HepG2 (cell line): ENCODE data around the gene DDX60. TPM values are rescaled to one million over a fixed set of nuclear protein-coding genes. Genes with fewer than 3 reads are reported as not detected.

Experiments
- ATF7 ChIP-seq, 2 experiments: fragments of 450-650 bp in 1 of 2; sonication (generic) in 1 of 2; formaldehyde crosslinking in 1 of 2; IDR thresholded peaks; 2 replicates each; pipeline versions ENCODE4 v1.4.0 to v1.6.1; 2016 to 2020; ENCODE audit warnings: antibody characterized with exemption in 1 of 2, mild to moderate bottlenecking in 1 of 2, missing genetic modification reagents in 1 of 2
- CENPT ChIP-seq: sonication (generic); formaldehyde crosslinking; IDR thresholded peaks from 2 replicates; pipeline ENCODE4 v1.8.0; 2022; ENCODE audit warnings: low read depth, mild to moderate bottlenecking, moderate library complexity, missing genetic modification reagents
- CERS6 ChIP-seq: sonication (generic); formaldehyde crosslinking; IDR thresholded peaks from 2 replicates; pipeline ENCODE4 v1.5.0; 2020; ENCODE audit warnings: missing genetic modification reagents
- ERF ChIP-seq: IDR thresholded peaks from 2 replicates; pipeline ENCODE4 v1.6.1; 2018; ENCODE audit warnings: missing biosample characterization, missing genetic modification reagents
- FOXO1 ChIP-seq: sonication (generic); formaldehyde crosslinking; IDR thresholded peaks from 2 replicates; pipeline ENCODE4 v1.4.0; 2020; ENCODE audit warnings: missing genetic modification reagents
- MXD1 ChIP-seq: sonication (generic); formaldehyde crosslinking; IDR thresholded peaks from 2 replicates; pipeline ENCODE4 v1.4.0; 2020; ENCODE audit warnings: mild to moderate bottlenecking, missing genetic modification reagents
- NFE2L2 ChIP-seq: fragments of 150-350 bp; IDR thresholded peaks from 2 replicates; pipeline ENCODE4 v1.6.1; 2014; ENCODE audit warnings: low read length
- NKX3-1 ChIP-seq: sonication (generic); formaldehyde crosslinking; IDR thresholded peaks from 2 replicates; pipeline ENCODE4 v1.5.0; 2020; ENCODE audit warnings: missing genetic modification reagents
- PAXIP1 ChIP-seq: sonication (generic); formaldehyde crosslinking; conservative IDR thresholded peaks from 2 replicates; pipeline ENCODE4 v1.4.0; 2020; ENCODE audit warnings: mild to moderate bottlenecking, missing genetic modification reagents, moderate library complexity
- SNRNP70 ChIP-seq: fragments of 200-400 bp; formaldehyde crosslinking; IDR thresholded peaks from 2 replicates; pipeline ENCODE4 v1.6.1; 2017; ENCODE audit warnings: mild to moderate bottlenecking, low read depth, low read length, moderate library complexity
- STAT6 ChIP-seq: sonication (generic); formaldehyde crosslinking; IDR thresholded peaks from 2 replicates; pipeline ENCODE4 v1.4.0; 2020; ENCODE audit warnings: missing genetic modification reagents, mild to moderate bottlenecking, borderline replicate concordance
- TARDBP ChIP-seq: sonication (generic); formaldehyde crosslinking; IDR thresholded peaks from 2 replicates; pipeline ENCODE4 v1.8.0; 2022; ENCODE audit warnings: mild to moderate bottlenecking, missing genetic modification reagents
- ZNF749 ChIP-seq: sonication (generic); formaldehyde crosslinking; IDR thresholded peaks from 2 replicates; pipeline ENCODE4 v1.8.0; 2022; ENCODE audit warnings: mild to moderate bottlenecking, missing genetic modification reagents, moderate library complexity, borderline replicate concordance
- polyA plus RNA-seq, 8 experiments: library from polyadenylated mRNA; depleted of rRNA in 3 of 8; stranded (reverse) in 7 of 8; unstranded in 1 of 8; fragments of >200 nt; fragmentation: Illumina TruSeq in 4 of 8; extraction: Trizol in 4 of 8; gene quantifications; 2 replicates each; pipeline versions ENCODE4 v1.2.1 to v1.2.3, GENCODE V29; 2011 to 2016; ENCODE audit warnings: low read depth in 4 of 8, missing spikeins in 1 of 8, mixed read lengths in 1 of 8; ENCODE audit not compliant: insufficient read depth in 1 of 8
- total RNA-seq, 5 experiments: library from RNA; depleted of rRNA; stranded (reverse); fragments of >200 nt; fragmentation: Illumina TruSeq; extraction: Trizol; gene quantifications; 2 replicates each; pipeline ENCODE4 v1.2.3, GENCODE V29; 2016; ENCODE audit warnings: low read depth in 1 of 5

DDX60 gene
- total and polyA plus RNA-seq, 2 of the 13 experiments (the other 11 are each of a cell fraction or from before 2014, with no cell fraction given) = 0.35 TPM; not detected in 1

- TF ChIP-seq ATF7 (IDR thresholded peaks at IDR 0.05) = no peak
- TF ChIP-seq ATF7 (CRISPR knock-in tag; IDR thresholded peaks at IDR 0.05) = no peak
- TF ChIP-seq FOXO1 = no peak
- TF ChIP-seq ZNF749 = no peak
- TF ChIP-seq ERF (CRISPR knock-in tag) = no peak
- TF ChIP-seq SNRNP70 = no peak
- TF ChIP-seq STAT6 (CRISPR knock-in tag) = no peak
- no peak for TF ChIP-seq NFE2L2
- no peak for TF ChIP-seq CERS6 (CRISPR knock-in tag)
- TF ChIP-seq NKX3-1 (CRISPR knock-in tag) = no peak
- no peak for TF ChIP-seq CENPT
- TF ChIP-seq MXD1 = no peak
- TF ChIP-seq PAXIP1 = no peak
- TF ChIP-seq TARDBP (CRISPR knock-in tag) = no peak
Observed at GRCh38 chr4:168304744-168305459, 13.7 kb downstream of the DDX60 start (continued).
